GM10248 (cell line): ENCODE data around the gene TMA16.

Experiments
- CTCF ChIA-PET: fragments of 300-600 bp; sonication (Branson Sonifier 250); formaldehyde crosslinking; extraction: SDS; loops from one replicate; lab custom pipeline; 2021; ENCODE audit warnings: antibody characterized with exemption; lab: Yijun Ruan, JAX
- POLR2A ChIA-PET: fragments of 350-650 bp; sonication (Branson Sonifier 250); formaldehyde crosslinking; extraction: SDS; loops from one replicate; lab custom pipeline; 2020; ENCODE audit warnings: antibody characterized with exemption; lab: Yijun Ruan, JAX
- DNase-seq: peaks from one replicate; pipeline ENCODE4 v3.0.0; 2012; ENCODE audit errors: extremely low spot score
- CTCF ChIP-seq: IDR thresholded peaks from 2 replicates; pipeline ENCODE4 v1.5.1; 2012; ENCODE audit warnings: mild to moderate bottlenecking, low read depth; ENCODE audit errors: extremely low read depth, missing control alignments, control extremely low read depth

The TMA16 gene

GRCh38 chr4:163548481-163549243 is 54.2 kb downstream of the TMA16 start:
- CTCF ChIA-PET = interaction anchor here (0.5 to 10.6 kb wide), 42 partner anchors 10 to 1389 kb away, joined by 3 to 158 read pairs (median 5); partner anchors contain the start of gene TMA16
- DNase-seq = peak; percentile 37
- peak; percentile 72 for TF ChIP-seq CTCF
- POLR2A ChIA-PET = no interaction called here

- CTCF ChIA-PET = interaction anchor here (0.9 to 10.6 kb wide), 30 partner anchors 10 to 1197 kb away, joined by 3 to 158 read pairs (median 8); partner anchors contain the start of gene TMA16
- no peak for TF ChIP-seq CTCF
- DNase-seq = no peak
- POLR2A ChIA-PET = interaction anchor here (0.6 to 1.1 kb wide), 3 partner anchors 15 to 1057 kb away, joined by 3 to 7 read pairs (median 6); no protein-coding TSS in a partner anchor
Measured at GRCh38 chr4:163550869-163551267, 56.4 kb downstream of the TMA16 start.

DNA sequence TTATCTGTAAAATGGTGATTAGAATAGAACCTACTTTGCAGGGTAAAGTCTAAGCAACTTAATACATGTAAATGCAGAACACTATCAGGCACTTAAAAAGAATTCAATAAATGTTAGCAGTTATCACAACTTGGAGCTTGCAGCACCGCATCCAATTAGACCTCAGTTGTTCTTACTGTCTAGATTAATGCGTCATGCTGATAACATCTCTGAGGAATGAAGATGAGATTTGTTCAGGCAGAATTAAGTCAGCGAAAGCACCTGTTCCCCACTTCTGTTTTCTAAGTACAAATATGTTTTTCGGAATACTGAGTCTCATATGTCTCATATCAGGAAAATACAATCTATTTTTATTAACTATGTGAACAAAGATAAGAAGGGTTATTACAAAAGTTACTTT is 58.7 kb downstream of the TMA16 start:
- ChIA-PET CTCF (interaction anchor here (0.8 to 10.6 kb wide), 10 partner anchors 10 to 1195 kb away, joined by 3 to 158 read pairs (median 23); no protein-coding TSS in a partner anchor), POLR2A (interaction anchor here (0.6 kb wide), 1 partner anchor 314 kb away, joined by 7 read pairs; no protein-coding TSS in a partner anchor)
- no peak for DNase-seq
- no peak for TF ChIP-seq CTCF

GRCh38 chr4:163554870-163555465 is 60.5 kb downstream of the TMA16 start:
- DNase-seq = no peak
- CTCF ChIA-PET = interaction anchor here (1.0 to 10.6 kb wide), 38 partner anchors 11 to 1225 kb away, joined by 3 to 158 read pairs (median 6); no protein-coding TSS in a partner anchor
- POLR2A ChIA-PET = no interaction called here

GRCh38 chr4:163556177-163556576 is 61.7 kb downstream of the TMA16 start:
- POLR2A ChIA-PET = no interaction called here
- CTCF ChIA-PET = interaction anchor here (0.7 to 10.6 kb wide), 38 partner anchors 10 to 1224 kb away, joined by 3 to 158 read pairs (median 6); no protein-coding TSS in a partner anchor
- no peak for DNase-seq
- TF ChIP-seq CTCF = peak; percentile 20

More at GRCh38 chr4:163554870-163555465, 60.5 kb downstream of the TMA16 start:
- peak; percentile 51 for TF ChIP-seq CTCF
